HEK293 (cell line): Measurements from ENCODE around the gene PIP5K1C.

Experiments
- GLIS2 ChIP-seq: fragments of 450-650 bp; formaldehyde crosslinking; IDR thresholded peaks from 2 replicates; pipeline ENCODE4 v1.5.1; 2016; ENCODE audit warnings: missing biosample characterization, missing genetic modification characterization
- KLF1 ChIP-seq: fragments of 450-650 bp; formaldehyde crosslinking; IDR thresholded peaks from 2 replicates; pipeline ENCODE4 v1.5.1; 2016; ENCODE audit warnings: missing biosample characterization, missing genetic modification characterization
- KLF17 ChIP-seq: fragments of 450-650 bp; formaldehyde crosslinking; IDR thresholded peaks from 2 replicates; pipeline ENCODE4 v1.5.1; 2016; ENCODE audit warnings: missing biosample characterization, missing genetic modification characterization
- PRDM10 ChIP-seq: fragments of 450-650 bp; formaldehyde crosslinking; IDR thresholded peaks from 2 replicates; pipeline ENCODE4 v1.5.1; 2016; ENCODE audit warnings: missing biosample characterization, missing genetic modification characterization
- SP7 ChIP-seq: fragments of 450-650 bp; formaldehyde crosslinking; IDR thresholded peaks from 2 replicates; pipeline ENCODE4 v1.5.1; 2016; ENCODE audit warnings: missing biosample characterization, missing genetic modification characterization
- ZEB2 ChIP-seq: fragments of 450-650 bp; formaldehyde crosslinking; IDR thresholded peaks from 2 replicates; pipeline ENCODE4 v1.5.1; 2016; ENCODE audit warnings: missing biosample characterization, missing genetic modification characterization
- ZIC2 ChIP-seq: fragments of 450-650 bp; formaldehyde crosslinking; IDR thresholded peaks from 2 replicates; pipeline ENCODE4 v1.5.1; 2016; ENCODE audit warnings: missing biosample characterization, missing genetic modification characterization
- ZNF121 ChIP-seq: fragments of 450-650 bp; formaldehyde crosslinking; IDR thresholded peaks from 2 replicates; pipeline ENCODE4 v1.5.1; 2016; ENCODE audit warnings: missing biosample characterization, missing genetic modification characterization
- ZNF148 ChIP-seq: fragments of 450-650 bp; formaldehyde crosslinking; IDR thresholded peaks from 2 replicates; pipeline ENCODE4 v1.5.0; 2017; ENCODE audit warnings: missing biosample characterization, missing genetic modification characterization, borderline replicate concordance
- ZNF16 ChIP-seq: fragments of 450-650 bp; formaldehyde crosslinking; IDR thresholded peaks from 2 replicates; pipeline ENCODE4 v1.5.1; 2016; ENCODE audit warnings: low read depth, missing biosample characterization, missing genetic modification characterization
- ZNF266 ChIP-seq: fragments of 450-650 bp; formaldehyde crosslinking; IDR thresholded peaks from 2 replicates; pipeline ENCODE4 v1.5.1; 2016; ENCODE audit warnings: missing biosample characterization, missing genetic modification characterization, low read depth
- ZNF560 ChIP-seq: fragments of 450-650 bp; formaldehyde crosslinking; IDR thresholded peaks from 2 replicates; pipeline ENCODE4 v1.5.1; 2017; ENCODE audit warnings: missing biosample characterization, missing genetic modification characterization, borderline replicate concordance
- ZNF596 ChIP-seq: fragments of 450-650 bp; IDR thresholded peaks from 2 replicates; pipeline ENCODE4 v1.5.0; 2018; ENCODE audit warnings: missing biosample characterization, mild to moderate bottlenecking, missing genetic modification characterization, moderate library complexity
- ZNF623 ChIP-seq: fragments of 450-650 bp; formaldehyde crosslinking; IDR thresholded peaks from 2 replicates; pipeline ENCODE4 v1.5.1; 2016; ENCODE audit warnings: missing biosample characterization, missing genetic modification characterization
- ZSCAN18 ChIP-seq: fragments of 450-650 bp; formaldehyde crosslinking; IDR thresholded peaks from 2 replicates; pipeline ENCODE4 v1.5.1; 2016; ENCODE audit warnings: missing biosample characterization, missing genetic modification characterization
- ZSCAN30 ChIP-seq: fragments of 450-650 bp; IDR thresholded peaks from 2 replicates; pipeline ENCODE4 v1.5.1; 2018; ENCODE audit warnings: missing biosample characterization, mild to moderate bottlenecking, missing genetic modification characterization, moderate library complexity

PIP5K1C gene

GRCh38 chr19:3665681-3666544, 34.4 kb downstream of the PIP5K1C start (continued):
- TF ChIP-seq PRDM10 (tag by site-specific recombination), result no peak
- TF ChIP-seq ZNF623 (tag by site-specific recombination), result 0 out of 2 replicates have a peak, but pooled peaks have one; percentile 12
- no peak for TF ChIP-seq ZNF121
- TF ChIP-seq KLF17, result peak; percentile 74
- peak; percentile 31; the same call in 1 of the 2 replicates for TF ChIP-seq KLF1
- TF ChIP-seq ZNF266 (tag by site-specific recombination), result no peak
- TF ChIP-seq ZSCAN30, result peak; percentile 37; the same call in 1 of the 2 replicates
- no peak for TF ChIP-seq ZNF560
- TF ChIP-seq GLIS2 (tag by site-specific recombination), result peak; percentile 66; the same call in 1 of the 2 replicates
- 0 out of 2 replicates have a peak, but pooled peaks have one; percentile 28 for TF ChIP-seq ZEB2 (tag by site-specific recombination)
- TF ChIP-seq ZNF148 (tag by site-specific recombination), result no peak
- TF ChIP-seq ZSCAN18 (tag by site-specific recombination), result no peak
- TF ChIP-seq SP7 (tag by site-specific recombination), result 0 out of 2 replicates have a peak, but pooled peaks have one; percentile 38
- no peak for TF ChIP-seq ZIC2 (tag by site-specific recombination)
- no peak for TF ChIP-seq ZNF596 (tag by site-specific recombination)
- peak; percentile 39; the same call in 1 of the 2 replicates for TF ChIP-seq ZNF16 (tag by site-specific recombination)
